Fibroblast of gingiva (primary cell): ENCODE measurements around the gene VWA2.

Source experiments
- DNase-seq: peaks from one replicate; pipeline ENCODE4 v3.0.0-alpha.2; 2011; ENCODE audit warnings: low read depth

VWA2 gene

GRCh38 chr10:114278140-114278883 is 39.3 kb downstream of the VWA2 start:
- DNase-seq, result no peak

DNA sequence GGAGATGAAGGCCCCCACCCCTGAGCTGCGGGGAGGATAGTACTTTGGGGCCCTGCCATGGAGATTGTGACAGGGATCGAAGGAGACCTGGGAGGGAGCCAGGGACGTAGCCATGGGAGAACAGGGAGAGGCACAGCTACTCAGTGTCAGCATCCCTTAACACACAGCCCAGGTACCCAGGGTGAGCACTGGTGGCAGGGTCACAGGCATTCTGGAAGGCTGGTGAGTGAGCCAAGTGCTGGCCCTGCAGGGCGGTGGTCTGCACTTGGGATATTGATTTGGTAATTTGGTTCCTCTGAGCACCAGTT is 39.8 kb downstream of the VWA2 start:
- DNase-seq, result no peak

DNA sequence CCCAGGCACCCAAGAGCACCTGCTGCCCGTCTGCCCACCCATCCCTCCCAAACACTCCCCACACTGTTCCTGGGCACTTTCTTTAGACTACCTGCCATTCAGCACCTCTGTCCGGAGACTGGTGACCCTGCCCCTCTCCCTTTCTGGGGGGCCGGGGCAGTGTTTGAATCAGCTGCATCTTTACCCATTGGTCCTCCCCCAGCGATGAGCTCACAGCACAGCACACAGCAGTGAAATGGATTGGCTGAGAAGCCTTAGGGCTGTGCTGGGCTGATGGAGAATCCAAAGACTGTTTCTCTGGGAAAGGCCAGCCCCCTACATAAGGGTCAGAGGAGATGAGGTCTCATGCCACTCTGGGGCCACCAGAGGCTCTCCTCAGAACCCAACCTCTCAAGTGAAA is 40.2 kb downstream of the VWA2 start:
- DNase-seq, result no peak

DNA sequence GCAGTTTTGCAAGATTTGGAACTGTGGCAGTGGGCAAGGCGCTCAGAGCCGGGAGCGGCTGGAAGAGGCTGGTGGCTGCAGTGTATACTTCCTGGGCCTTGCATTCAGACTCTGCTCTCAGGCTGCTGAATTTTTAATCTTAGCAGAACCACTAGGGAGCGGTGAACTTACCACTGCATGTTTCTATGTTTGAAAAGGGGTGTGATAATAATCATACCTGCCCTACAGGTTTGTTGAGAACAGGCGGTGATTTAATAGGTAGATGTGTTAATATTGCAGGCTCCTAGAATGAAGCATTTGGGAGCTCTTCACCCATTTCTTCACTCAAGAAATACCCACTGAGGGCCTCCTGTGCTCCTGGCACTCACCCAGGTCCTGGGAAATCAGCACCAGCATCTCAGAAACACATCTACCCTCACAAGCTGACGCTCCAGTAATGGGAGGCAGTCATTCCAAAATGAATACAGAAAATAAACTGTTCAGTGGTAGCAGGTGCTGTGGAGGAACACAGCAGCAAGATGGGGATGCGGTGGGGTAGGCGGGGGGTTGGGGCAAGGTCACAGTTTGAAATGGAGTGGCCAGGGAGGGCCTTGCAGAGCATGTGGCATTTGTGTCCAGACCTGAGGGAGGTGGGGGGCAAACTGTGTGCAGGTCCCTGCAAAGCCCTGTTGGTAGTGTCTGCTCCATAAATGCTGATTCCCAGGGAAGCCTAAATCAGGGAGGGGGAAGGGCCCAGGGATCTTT is 41.0 kb downstream of the VWA2 start:
- no peak for DNase-seq

DNA sequence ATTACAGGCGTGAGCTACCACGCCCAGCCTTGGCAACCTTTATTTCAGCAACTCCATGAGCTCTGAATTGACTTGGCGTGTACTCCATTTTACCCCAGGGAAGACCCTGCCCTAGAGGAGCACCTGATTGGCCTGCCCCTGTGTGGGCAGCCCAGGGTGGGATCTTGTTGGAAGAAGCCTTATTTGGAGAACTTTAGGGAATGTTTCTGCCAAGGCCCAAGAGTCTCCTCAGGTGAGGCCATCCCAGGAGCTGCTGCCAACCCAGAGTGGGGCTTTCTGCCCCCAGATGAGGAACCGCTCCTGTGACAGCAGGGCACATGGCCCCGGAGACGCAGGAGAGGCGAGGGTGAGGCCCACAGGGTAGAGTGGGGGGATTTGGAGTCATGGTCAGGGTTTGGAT is 42.0 kb downstream of the VWA2 start:
- no peak for DNase-seq

DNA sequence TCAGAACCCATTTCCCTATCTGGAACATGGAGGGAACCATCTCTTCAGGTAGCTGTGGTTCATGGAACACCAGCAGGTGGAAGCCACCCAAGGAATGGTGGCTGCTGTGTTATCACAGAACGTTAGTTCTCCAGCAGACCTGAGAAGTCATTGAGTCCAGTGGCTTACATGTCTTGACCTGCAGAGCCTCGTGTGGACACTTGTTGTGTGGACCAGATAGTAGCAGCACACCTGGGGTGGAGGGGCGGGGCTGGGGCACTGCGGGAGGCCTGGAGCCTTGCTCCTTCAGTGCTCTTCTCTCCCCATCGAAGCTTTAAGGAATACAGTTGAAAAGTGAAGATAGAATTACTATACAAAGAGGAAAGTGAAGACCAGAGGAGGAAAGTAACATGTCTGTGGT is 42.4 kb downstream of the VWA2 start:
- no peak for DNase-seq

DNA sequence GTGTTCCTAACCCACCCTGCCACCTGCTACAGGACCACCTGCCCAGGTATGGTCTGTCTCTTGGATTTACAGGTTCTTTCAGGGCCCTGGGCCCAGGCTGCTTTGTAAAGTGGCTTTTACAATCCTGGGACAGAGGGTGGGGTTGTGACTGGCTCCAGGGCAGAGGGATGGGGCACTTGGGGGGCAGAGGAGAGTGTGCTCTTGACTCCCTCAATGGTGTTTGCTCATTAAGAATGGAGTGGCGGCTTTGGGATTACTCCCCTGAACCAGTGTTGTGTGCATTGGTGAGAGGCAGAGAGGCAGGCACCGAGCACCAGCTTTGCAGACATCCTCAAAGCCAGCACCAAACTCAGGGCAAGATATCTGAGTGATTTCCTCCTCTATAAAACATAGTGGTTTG is 43.5 kb downstream of the VWA2 start:
- DNase-seq, result no peak

DNA sequence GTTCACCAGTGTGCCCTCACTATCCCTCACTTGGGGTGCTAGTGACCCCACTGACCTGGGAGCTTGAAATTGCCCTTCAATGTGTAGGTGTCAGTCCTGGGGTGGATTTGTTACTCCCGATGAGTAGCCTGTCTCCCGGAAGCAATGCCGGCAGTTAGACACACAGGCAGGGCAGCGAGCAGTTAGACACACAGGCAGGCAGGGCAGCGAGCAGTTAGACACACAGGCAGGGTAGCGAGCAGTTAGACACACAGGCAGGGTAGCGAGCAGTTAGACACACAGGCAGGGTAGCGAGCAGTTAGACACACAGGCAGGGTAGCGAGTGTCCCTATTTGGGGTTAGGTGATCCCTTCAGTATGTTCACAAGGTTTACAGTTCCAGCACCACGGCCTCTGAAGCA is 44.0 kb downstream of the VWA2 start:
- DNase-seq, result no peak

- DNase-seq, result no peak
Measured at GRCh38 chr10:114283535-114284234, 44.6 kb downstream of the VWA2 start.

GRCh38 chr10:114284346-114285071 is 45.5 kb downstream of the VWA2 start:
- no peak for DNase-seq

DNA sequence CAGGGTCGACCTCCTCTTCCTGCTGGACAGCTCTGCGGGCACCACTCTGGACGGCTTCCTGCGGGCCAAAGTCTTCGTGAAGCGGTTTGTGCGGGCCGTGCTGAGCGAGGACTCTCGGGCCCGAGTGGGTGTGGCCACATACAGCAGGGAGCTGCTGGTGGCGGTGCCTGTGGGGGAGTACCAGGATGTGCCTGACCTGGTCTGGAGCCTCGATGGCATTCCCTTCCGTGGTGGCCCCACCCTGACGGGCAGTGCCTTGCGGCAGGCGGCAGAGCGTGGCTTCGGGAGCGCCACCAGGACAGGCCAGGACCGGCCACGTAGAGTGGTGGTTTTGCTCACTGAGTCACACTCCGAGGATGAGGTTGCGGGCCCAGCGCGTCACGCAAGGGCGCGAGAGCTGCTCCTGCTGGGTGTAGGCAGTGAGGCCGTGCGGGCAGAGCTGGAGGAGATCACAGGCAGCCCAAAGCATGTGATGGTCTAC is 46.9 kb downstream of the VWA2 start:
- no peak for DNase-seq

- DNase-seq, result no peak
Measured at GRCh38 chr10:114286921-114287320, 47.9 kb downstream of the VWA2 start.

- no peak for DNase-seq
Measured at GRCh38 chr10:114288424-114289095, 49.5 kb downstream of the VWA2 start.

DNA sequence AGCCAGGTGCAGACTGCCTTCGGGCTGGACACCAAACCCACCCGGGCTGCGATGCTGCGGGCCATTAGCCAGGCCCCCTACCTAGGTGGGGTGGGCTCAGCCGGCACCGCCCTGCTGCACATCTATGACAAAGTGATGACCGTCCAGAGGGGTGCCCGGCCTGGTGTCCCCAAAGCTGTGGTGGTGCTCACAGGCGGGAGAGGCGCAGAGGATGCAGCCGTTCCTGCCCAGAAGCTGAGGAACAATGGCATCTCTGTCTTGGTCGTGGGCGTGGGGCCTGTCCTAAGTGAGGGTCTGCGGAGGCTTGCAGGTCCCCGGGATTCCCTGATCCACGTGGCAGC is 50.0 kb downstream of the VWA2 start:
- DNase-seq, result no peak

DNA sequence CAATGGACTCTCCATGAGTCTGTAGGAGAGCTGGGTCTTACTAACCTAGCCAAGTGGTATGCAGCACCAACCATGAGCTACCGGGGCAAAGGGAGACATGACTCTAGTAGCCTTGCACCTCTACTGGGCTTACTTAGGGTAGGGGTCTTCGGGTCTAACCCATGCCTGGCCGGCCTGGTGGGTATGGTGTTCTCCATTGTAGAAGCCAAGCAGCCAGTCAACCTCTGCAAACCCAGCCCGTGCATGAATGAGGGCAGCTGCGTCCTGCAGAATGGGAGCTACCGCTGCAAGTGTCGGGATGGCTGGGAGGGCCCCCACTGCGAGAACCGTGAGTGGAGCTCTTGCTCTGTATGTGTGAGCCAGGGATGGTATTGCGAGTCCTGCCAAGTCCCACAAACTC is 51.0 kb downstream of the VWA2 start:
- DNase-seq, result no peak

GRCh38 chr10:114291076-114291475 is 52.0 kb downstream of the VWA2 start:
- DNase-seq, result no peak

GRCh38 chr10:114291516-114291915 is 52.5 kb downstream of the VWA2 start:
- no peak for DNase-seq

DNA sequence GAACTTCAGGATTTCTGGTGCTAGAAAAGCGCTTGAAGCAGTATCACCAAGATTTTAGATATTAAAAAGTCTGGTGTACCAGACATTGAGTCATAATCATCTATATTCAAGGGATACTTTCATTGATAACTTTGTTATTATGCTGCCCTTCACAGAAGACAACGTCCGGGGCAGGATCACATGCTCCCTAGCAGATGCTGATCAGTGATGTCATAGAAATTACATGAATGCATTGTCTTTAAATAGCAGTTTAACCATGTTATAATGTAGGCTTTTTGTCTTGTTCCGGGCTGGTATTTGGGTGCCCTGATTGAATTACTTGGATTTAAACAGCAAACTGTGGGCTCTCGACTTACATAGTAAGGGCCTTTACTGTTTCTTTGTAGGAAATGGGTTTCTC is 54.0 kb downstream of the VWA2 start:
- DNase-seq, result no peak

- DNase-seq, result no peak
Measured at GRCh38 chr10:114294549-114294948, 55.5 kb downstream of the VWA2 start.

DNA sequence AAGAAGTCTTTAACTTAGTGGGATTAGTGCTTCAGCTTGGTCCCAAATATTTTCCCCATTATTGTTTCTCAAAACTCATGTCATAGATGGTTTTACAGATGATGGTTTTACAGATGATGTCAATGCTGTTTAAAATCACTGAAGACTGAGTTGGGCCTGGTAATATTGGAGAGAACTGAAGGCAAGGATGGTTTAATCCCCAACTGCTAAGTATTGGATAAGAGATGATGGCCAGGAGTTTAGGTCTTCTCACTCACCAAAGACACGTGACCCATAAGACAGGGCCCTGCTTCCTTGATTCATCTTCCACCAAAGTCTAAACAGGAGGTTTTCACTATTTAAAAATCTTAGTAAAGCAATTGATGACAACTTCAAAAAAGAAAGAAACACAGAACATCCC is 56.3 kb downstream of the VWA2 start:
- no peak for DNase-seq

GRCh38 chr10:114297136-114297705 is 58.2 kb downstream of the VWA2 start:
- no peak for DNase-seq
